SK-MEL-5 (cell line): ENCODE data around the gene TCF7L2. TPM values are rescaled to one million over a fixed set of nuclear protein-coding genes. Genes with fewer than 3 reads are reported as not detected.

ENCODE experiments used
- DNase-seq: peaks from one replicate; pipeline ENCODE4 v3.0.0-alpha.2; 2016; ENCODE audit warnings: low read depth, low spot score
- in situ Hi-C: cut with HindIII; loops from 2 replicates; pipeline ENCODE4 v1.10.0; 2016; ENCODE audit warnings: low sequenced_read_pairs, high pct_unique_total_duplicates, low pct_unique_long_range_greater_than_20kb
- total RNA-seq: library from RNA; depleted of rRNA; stranded (reverse); fragments of >200 nt; shearing (Covaris generic); gene quantifications from 2 replicates; pipeline ENCODE4 v1.2.3, GENCODE V29; 2014

The TCF7L2 gene
- total RNA-seq, 1 experiment from 2014 or later: 2.6 TPM

GRCh38 chr10:113153493-113154102 lies 203.6 kb downstream of the TCF7L2 start:
- in situ Hi-C loops: no loop called here
- DNase-seq: no peak

GRCh38 chr10:113157441-113157840 lies 207.4 kb downstream of the TCF7L2 start:
- DNase-seq: no peak

GRCh38 chr10:113158183-113158582 lies 208.1 kb downstream of the TCF7L2 start:
- peak; percentile 8 for DNase-seq
- in situ Hi-C loops: no loop called here

More at GRCh38 chr10:113157441-113157840, 207.4 kb downstream of the TCF7L2 start:
- in situ Hi-C loops: no loop called here

- in situ Hi-C loops: no loop called here
- DNase-seq: no peak
Measured at GRCh38 chr10:113159563-113159962, 209.5 kb downstream of the TCF7L2 start.

GRCh38 chr10:113160641-113161040 lies 210.6 kb downstream of the TCF7L2 start:
- DNase-seq: no peak

GRCh38 chr10:113161066-113161465 lies 211.0 kb downstream of the TCF7L2 start:
- DNase-seq: no peak
- in situ Hi-C loops: no loop called here

More at GRCh38 chr10:113160641-113161040, 210.6 kb downstream of the TCF7L2 start:
- in situ Hi-C loops: no loop called here

- in situ Hi-C loops: no loop called here
- DNase-seq: no peak
Measured at GRCh38 chr10:113162960-113163359, 212.9 kb downstream of the TCF7L2 start.

- in situ Hi-C loops: no loop called here
- DNase-seq: no peak
Measured at GRCh38 chr10:113165673-113166072, 215.6 kb downstream of the TCF7L2 start.

GRCh38 chr10:113167702-113168101 lies 217.7 kb downstream of the TCF7L2 start:
- in situ Hi-C loops: no loop called here
- no peak for DNase-seq

GRCh38 chr10:113168584-113168983 lies 218.5 kb downstream of the TCF7L2 start:
- in situ Hi-C loops: no loop called here

GRCh38 chr10:113169111-113169510 lies 219.1 kb downstream of the TCF7L2 start:
- in situ Hi-C loops: no loop called here
- DNase-seq: no peak

More at GRCh38 chr10:113168584-113168983, 218.5 kb downstream of the TCF7L2 start:
- no peak for DNase-seq

GRCh38 chr10:113169853-113170460 lies 219.9 kb downstream of the TCF7L2 start:
- in situ Hi-C loops: no loop called here
- DNase-seq: no peak

GRCh38 chr10:113171662-113172061 lies 221.6 kb downstream of the TCF7L2 start:
- DNase-seq: no peak
- in situ Hi-C loops: no loop called here

GRCh38 chr10:113175176-113175575 lies 225.1 kb downstream of the TCF7L2 start:
- no peak for DNase-seq
- in situ Hi-C loops: no loop called here

- DNase-seq: no peak
- in situ Hi-C loops: no loop called here
Measured at GRCh38 chr10:113175756-113176651, 226.0 kb downstream of the TCF7L2 start.

- no peak for DNase-seq
- in situ Hi-C loops: no loop called here
Measured at GRCh38 chr10:113176652-113177155, 226.7 kb downstream of the TCF7L2 start.

GRCh38 chr10:113177156-113177935 lies 227.3 kb downstream of the TCF7L2 start:
- no peak for DNase-seq
- in situ Hi-C loops: no loop called here
